Measurements from ENCODE around the gene ZNF839. TPM values are rescaled to one million over a fixed set of nuclear protein-coding genes. Genes with fewer than 3 reads are reported as not detected.

Gene ZNF839
- 5.9 TPM for total RNA-seq (2013)
- 10 to 100 TPM in 1 of 3 donors, 1 to 10 TPM in 1, under 1 TPM in 1; 0.47 to 17.0 (median 1.7) TPM for polyA plus RNA-seq
- 2.8 and 4.1 TPM in 2 replicates for polyA minus RNA-seq
- 1.2 to 10.5 (median 5.8) reads per million in 11 experiments for total RNA-seq

DNA sequence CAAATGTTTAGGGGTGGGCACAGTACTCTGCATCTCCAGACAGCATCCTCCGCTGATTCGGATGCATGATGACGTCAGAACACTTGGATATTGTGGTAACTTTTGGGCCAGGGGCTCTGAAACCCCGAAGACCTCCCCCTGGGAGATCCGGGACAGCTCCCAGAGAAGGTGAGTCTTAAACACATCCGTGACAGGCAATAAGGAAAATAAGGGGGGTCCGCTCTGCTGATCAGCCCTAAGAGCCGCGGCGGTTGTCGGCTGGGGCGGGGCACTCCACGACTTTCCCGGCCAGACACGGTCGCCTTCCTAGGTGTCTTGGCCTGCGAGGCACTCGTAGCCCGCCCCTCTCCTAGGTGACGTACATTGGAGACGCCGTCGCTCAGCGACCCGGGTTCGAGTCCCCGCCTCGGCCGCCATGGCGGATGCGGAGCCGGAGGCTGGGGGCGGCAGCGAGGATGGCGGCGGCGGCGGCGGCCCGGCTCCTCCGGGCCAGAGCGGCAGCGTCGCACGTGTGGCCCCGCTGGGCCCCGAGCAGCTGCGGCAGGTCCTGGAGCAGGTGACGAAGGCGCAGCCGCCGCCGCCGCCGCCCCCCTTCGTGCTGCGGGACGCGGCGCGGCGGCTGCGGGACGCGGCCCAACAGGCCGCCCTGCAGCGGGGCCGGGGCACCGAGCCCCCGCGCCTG lies at the start of gene ZNF839:
Gene ZNF839, plus strand, starts transcription at position 396 of the 682 bp plus-strand sequence. Its CDS starts 20 bp downstream, at position 416.
- Histone ChIP-seq H3K4me1 (ENCODE audit: control insufficient read depth in 1 of 2, insufficient read depth in 2 of 2, low read length in 2 of 2) (peaks cover 47 to 55% of the 10 kb centered on the region in 2 donors), H3K9me3 (replicated peaks in 1 of 2; ENCODE audit: control insufficient read depth in 1 of 2, insufficient read depth in 1 of 2, low read length in 2 of 2) (no peaks in the 10 kb centered on the region), H4K20me1 (ENCODE audit: insufficient read depth, low read length) (no peaks in the 10 kb centered on the region), H3K9ac (ENCODE audit: insufficient read depth, low read length, poor library complexity, severe bottlenecking) (peak within 1 kb of the TSS; percentile 74), H3K36me3 (replicated peaks in 1 of 2; ENCODE audit: control insufficient read depth in 1 of 2, insufficient read depth in 2 of 2, low read length in 2 of 2) (no peaks in the 10 kb centered on the region), H2AFZ (ENCODE audit: insufficient read depth, low read depth, low read length, poor library complexity, severe bottlenecking) (peak within 1 kb of the TSS; percentile 79), H3K4me2 (replicated peaks; ENCODE audit: extremely low read depth, low read length, poor library complexity, severe bottlenecking) (peak within 1 kb of the TSS; percentile 67), H3K79me2 (ENCODE audit: insufficient read depth, low read length) (no peaks in the 10 kb centered on the region), H3K27ac (ENCODE audit: low read depth in 1 of 2, low read length in 2 of 2) (peak within 1 kb of the TSS; percentile 70 to 92), H3K27me3 (ENCODE audit: control insufficient read depth in 2 of 2, insufficient read depth in 2 of 2, low read length in 2 of 2) (no peaks in the 10 kb centered on the region), H3K4me3 (replicated peaks in 1 of 3; ENCODE audit: low read depth in 2 of 3, low read length in 3 of 3) (peak within 1 kb of the TSS; percentile 81 to 93 (median 87))
- TF ChIP-seq, protein P1, sequence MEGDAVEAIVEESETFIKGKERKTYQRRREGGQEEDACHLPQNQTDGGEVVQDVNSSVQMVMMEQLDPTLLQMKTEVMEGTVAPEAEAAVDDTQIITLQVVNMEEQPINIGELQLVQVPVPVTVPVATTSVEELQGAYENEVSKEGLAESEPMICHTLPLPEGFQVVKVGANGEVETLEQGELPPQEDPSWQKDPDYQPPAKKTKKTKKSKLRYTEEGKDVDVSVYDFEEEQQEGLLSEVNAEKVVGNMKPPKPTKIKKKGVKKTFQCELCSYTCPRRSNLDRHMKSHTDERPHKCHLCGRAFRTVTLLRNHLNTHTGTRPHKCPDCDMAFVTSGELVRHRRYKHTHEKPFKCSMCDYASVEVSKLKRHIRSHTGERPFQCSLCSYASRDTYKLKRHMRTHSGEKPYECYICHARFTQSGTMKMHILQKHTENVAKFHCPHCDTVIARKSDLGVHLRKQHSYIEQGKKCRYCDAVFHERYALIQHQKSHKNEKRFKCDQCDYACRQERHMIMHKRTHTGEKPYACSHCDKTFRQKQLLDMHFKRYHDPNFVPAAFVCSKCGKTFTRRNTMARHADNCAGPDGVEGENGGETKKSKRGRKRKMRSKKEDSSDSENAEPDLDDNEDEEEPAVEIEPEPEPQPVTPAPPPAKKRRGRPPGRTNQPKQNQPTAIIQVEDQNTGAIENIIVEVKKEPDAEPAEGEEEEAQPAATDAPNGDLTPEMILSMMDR (IDR thresholded peaks at IDR 0.05), result no peak
- Mint-ChIP-seq H3K36me3 (no peaks in the 10 kb centered on the region), H3K27me3 (ENCODE audit: low read depth in 3 of 3) (peaks cover 0 to 3% (median 2%) of the 10 kb centered on the region in 3 donors), H3K4me1 (peaks cover 51% of the 10 kb centered on the region), H3K4me3 (peak within 1 kb of the TSS; percentile 89 to 96), H3K27ac (peak within 1 kb of the TSS; percentile 92 to 98 (median 97)), H3K9me3 (no peaks in the 10 kb centered on the region)
- under 1% methylated on average over 69 of the region's 71 CpGs for WGBS (ENCODE audit: insufficient coverage)
- DNase-seq, result peak; percentile 82 to 89 (median 88)
- intact Hi-C loops (cut with micrococcal nuclease), result loop anchor here (5.0 to 10.0 kb wide), 5 partner anchors 43 to 355 kb away; partner anchors contain the start of genes WDR20 (in 2 of the 2), CINP (in 1 of the 2), DYNC1H1 (in 1 of the 2) and HSP90AA1 (in 1 of the 2)

DNA sequence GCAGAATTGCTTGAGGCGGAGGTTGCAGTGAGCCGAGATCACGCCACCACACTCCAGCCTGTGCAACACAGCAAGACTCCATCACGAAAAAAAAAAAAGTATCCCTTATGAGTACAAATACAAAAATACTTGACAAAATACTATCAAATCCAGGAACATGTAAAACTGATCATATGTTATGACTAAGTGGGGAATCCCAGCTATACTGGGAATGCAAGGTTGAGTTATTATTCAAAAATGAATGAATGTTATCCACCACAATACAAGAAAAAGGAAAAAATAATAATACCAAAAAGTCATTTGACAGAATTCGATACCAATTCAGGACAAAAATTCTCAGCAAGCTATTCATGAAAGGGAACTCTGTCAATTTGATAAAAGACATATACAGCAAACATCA lies 47.2 kb upstream of the ZNF839 start:
- intact Hi-C loops (cut with micrococcal nuclease), result no loop called here
- H3K4me3 ChIP-seq (replicated peaks in 1 of 3; ENCODE audit: low read depth in 2 of 3, low read length in 3 of 3), result no peak overlapping the region
- no peak overlapping the region for H3K27ac ChIP-seq (ENCODE audit: low read depth in 1 of 2, low read length in 2 of 2)
- TF ChIP-seq, protein P1 (IDR thresholded peaks at IDR 0.05), result no peak
- no peaks in the 10 kb centered on the region for H3K4me1 ChIP-seq (ENCODE audit: control insufficient read depth in 1 of 2, insufficient read depth in 2 of 2, low read length in 2 of 2)
- no peaks in the 10 kb centered on the region for H3K36me3 ChIP-seq (replicated peaks in 1 of 2; ENCODE audit: control insufficient read depth in 1 of 2, insufficient read depth in 2 of 2, low read length in 2 of 2)
- Mint-ChIP-seq H3K9me3 (peaks cover 0 to 2% (median 0%) of the 10 kb centered on the region in 7 donors), H3K36me3 (no peaks in the 10 kb centered on the region), H3K27ac (no peak overlapping the region), H3K4me3 (no peak overlapping the region), H3K4me1 (no peaks in the 10 kb centered on the region), H3K27me3 (ENCODE audit: low read depth in 3 of 3) (peaks cover 0 to 6% (median 2%) of the 10 kb centered on the region in 3 donors)
- H3K9me3 ChIP-seq (replicated peaks in 1 of 2; ENCODE audit: control insufficient read depth in 1 of 2, insufficient read depth in 1 of 2, low read length in 2 of 2), result no peaks in the 10 kb centered on the region
- no peaks in the 10 kb centered on the region for H4K20me1 ChIP-seq (ENCODE audit: insufficient read depth, low read length)
- DNase-seq, result no peak
- no peak overlapping the region for H3K4me2 ChIP-seq (replicated peaks; ENCODE audit: extremely low read depth, low read length, poor library complexity, severe bottlenecking)
- H3K27me3 ChIP-seq (ENCODE audit: control insufficient read depth in 2 of 2, insufficient read depth in 2 of 2, low read length in 2 of 2), result no peaks in the 10 kb centered on the region
- H3K9ac ChIP-seq (ENCODE audit: insufficient read depth, low read length, poor library complexity, severe bottlenecking), result no peak overlapping the region
- H3K79me2 ChIP-seq (ENCODE audit: insufficient read depth, low read length), result no peaks in the 10 kb centered on the region
- no peak overlapping the region for H2AFZ ChIP-seq (ENCODE audit: insufficient read depth, low read depth, low read length, poor library complexity, severe bottlenecking)
- 100% methylated on average over 2 of the region's 5 CpGs for WGBS (ENCODE audit: insufficient coverage)

Measured in CD14-positive monocyte (primary cell).